IMR-90 (cell line): ENCODE measurements around the gene CFAP61. TPM values are rescaled to one million over a fixed set of nuclear protein-coding genes. Genes with fewer than 3 reads are reported as not detected.

Source experiments
- ATAC-seq: fragments of 200-7000 bp; cut with Tn5 transposase; 2 replicates; pipeline ENCODE4 v1.9.1; 2020; ENCODE audit warnings: low read depth, mild to moderate bottlenecking, moderate library complexity
- BruUV-seq: library from RNA; stranded (reverse); fragments of 400-500 nt; replicated peaks from 2 replicates; lab custom pipeline; 2021; lab: Mats Ljungman, UMichigan
- CTCF ChIA-PET: fragments of 300-600 bp; formaldehyde crosslinking; extraction: SDS; loops from one replicate; lab custom pipeline; 2021; ENCODE audit warnings: antibody characterized with exemption; lab: Yijun Ruan, JAX
- POLR2A ChIA-PET: fragments of 300-600 bp; sonication (Branson Sonifier 250); formaldehyde crosslinking; loops from one replicate; lab custom pipeline; 2022; ENCODE audit warnings: antibody characterized with exemption; ENCODE audit not compliant: unreplicated experiment; lab: Charles Lee
- DNase-seq: peaks from one replicate; pipeline ENCODE4 v3.0.0; 2013
- H2AFZ ChIP-seq: replicated peaks from 2 replicates; pipeline ENCODE3; 2013; ENCODE audit warnings: low read length, mild to moderate bottlenecking; ENCODE audit not compliant: poor library complexity
- H2AK5ac ChIP-seq: 2 replicates; pipeline ENCODE4 v1.6.1; 2013; ENCODE audit warnings: low read depth, low read length, inconsistent platforms
- H2AK9ac ChIP-seq: replicated peaks from 2 replicates; pipeline ENCODE3; 2013; ENCODE audit warnings: mild to moderate bottlenecking, low read depth, low read length, moderate library complexity; ENCODE audit not compliant: poor library complexity
- H2BK120ac ChIP-seq: 2 replicates; pipeline ENCODE4 v1.6.1; 2013; ENCODE audit warnings: low read depth, low read length, inconsistent platforms
- H2BK15ac ChIP-seq: 3 replicates; pipeline ENCODE4 v1.6.1; 2013; ENCODE audit warnings: low read depth, low read length, inconsistent platforms
- H2BK20ac ChIP-seq: 2 replicates; pipeline ENCODE4 v1.6.1; 2013; ENCODE audit warnings: low read depth, mild to moderate bottlenecking, inconsistent platforms, low read length, moderate library complexity
- H2BK5ac ChIP-seq: 2 replicates; pipeline ENCODE4 v1.6.1; 2013; ENCODE audit warnings: mild to moderate bottlenecking, low read depth, low read length, inconsistent platforms; ENCODE audit not compliant: poor library complexity, severe bottlenecking
- H3K14ac ChIP-seq: replicated peaks from 2 replicates; pipeline ENCODE4 v1.6.1; 2013; ENCODE audit warnings: low read depth, low read length, inconsistent platforms
- H3K18ac ChIP-seq: 2 replicates; pipeline ENCODE4 v1.6.1; 2013; ENCODE audit warnings: low read depth, low read length, control low read depth
- H3K23ac ChIP-seq: 2 replicates; pipeline ENCODE4 v1.6.1; 2013; ENCODE audit warnings: low read depth, low read length, inconsistent platforms
- H3K27ac ChIP-seq: 2 replicates; pipeline ENCODE4 v1.5.1; 2013; ENCODE audit warnings: mild to moderate bottlenecking, control low read depth, low read length; ENCODE audit not compliant: insufficient read depth
- H3K27me3 ChIP-seq: 2 replicates; pipeline ENCODE4 v1.6.1; 2013; ENCODE audit warnings: low read length; ENCODE audit not compliant: control insufficient read depth, insufficient read depth
- H3K36me3 ChIP-seq: 2 replicates; pipeline ENCODE4 v1.6.1; 2013; ENCODE audit warnings: low read length, mixed read lengths; ENCODE audit not compliant: control insufficient read depth, insufficient read depth
- H3K4ac ChIP-seq: 2 replicates; pipeline ENCODE4 v1.6.1; 2013; ENCODE audit warnings: low read depth, low read length, inconsistent platforms
- H3K4me1 ChIP-seq: 2 replicates; pipeline ENCODE4 v1.6.1; 2013; ENCODE audit warnings: low read length, mixed read lengths; ENCODE audit not compliant: control insufficient read depth, insufficient read depth
- H3K4me2 ChIP-seq: 2 replicates; pipeline ENCODE4 v1.6.1; 2013; ENCODE audit warnings: low read depth, mild to moderate bottlenecking, control low read depth, low read length, moderate library complexity
- H3K4me3 ChIP-seq: 2 replicates; pipeline ENCODE4 v1.5.1; 2013; ENCODE audit warnings: low read depth, mild to moderate bottlenecking, control low read depth, low read length, moderate library complexity; ENCODE audit not compliant: insufficient read depth
- H3K56ac ChIP-seq: 2 replicates; pipeline ENCODE4 v1.6.1; 2013; ENCODE audit warnings: low read length, inconsistent platforms; ENCODE audit not compliant: insufficient read depth; ENCODE audit errors: extremely low read depth
- H3K79me1 ChIP-seq, 2 experiments: 2 replicates each; pipeline ENCODE4 v1.6.1; 2013; ENCODE audit warnings: low read length in 2 of 2, inconsistent platforms in 1 of 2, low read depth in 1 of 2
- H3K9ac ChIP-seq: 2 replicates; pipeline ENCODE4 v1.6.1; 2013; ENCODE audit warnings: low read depth, low read length, control low read depth
- H3K9me1 ChIP-seq: 2 replicates; pipeline ENCODE4 v1.6.1; 2013; ENCODE audit warnings: low read length, inconsistent platforms; ENCODE audit not compliant: insufficient read depth
- H3K9me3 ChIP-seq: 2 replicates; pipeline ENCODE4 v1.6.1; 2013; ENCODE audit warnings: low read length; ENCODE audit not compliant: control insufficient read depth, insufficient read depth
- H4K20me1 ChIP-seq: 2 replicates; pipeline ENCODE4 v1.6.1; 2013; ENCODE audit warnings: low read length, inconsistent platforms; ENCODE audit not compliant: insufficient read depth
- H4K5ac ChIP-seq: 2 replicates; pipeline ENCODE4 v1.6.1; 2013; ENCODE audit warnings: mild to moderate bottlenecking, low read depth, low read length, control low read depth
- H4K8ac ChIP-seq, 2 experiments: 2 replicates each; pipeline ENCODE4 v1.6.1; 2013; ENCODE audit warnings: low read depth in 2 of 2, low read length in 2 of 2, control low read depth in 1 of 2, inconsistent platforms in 1 of 2
- H4K91ac ChIP-seq: 2 replicates; pipeline ENCODE4 v1.6.1; 2013; ENCODE audit warnings: low read depth, low read length, inconsistent platforms; ENCODE audit not compliant: insufficient read depth
- BHLHE40 ChIP-seq: fragments of 150-350 bp; IDR thresholded peaks from 2 replicates; pipeline ENCODE4 v1.6.1; 2016; ENCODE audit warnings: mild to moderate bottlenecking, low read depth, low read length
- CHD1 ChIP-seq: IDR thresholded peaks from 2 replicates; pipeline ENCODE4 v1.6.1; 2012; ENCODE audit warnings: low read depth, low read length, improper control_type of control experiment
- CTCF ChIP-seq: conservative IDR thresholded peaks from 2 replicates; pipeline ENCODE4 v1.5.1; 2012; ENCODE audit warnings: mild to moderate bottlenecking, low read depth, low read length, improper control_type of control experiment
- ELK1 ChIP-seq: fragments of 150-350 bp; IDR thresholded peaks from 2 replicates; pipeline ENCODE4 v1.6.1; 2016; ENCODE audit warnings: low read depth, mild to moderate bottlenecking, low read length, moderate library complexity, borderline replicate concordance
- MAZ ChIP-seq: IDR thresholded peaks from 2 replicates; pipeline ENCODE4 v1.6.1; 2012; ENCODE audit warnings: low read depth, mild to moderate bottlenecking, low read length, improper control_type of control experiment, moderate library complexity, borderline replicate concordance
- NFE2L2 ChIP-seq: fragments of 150-350 bp; IDR thresholded peaks from 2 replicates; pipeline ENCODE4 v1.6.1; 2016; ENCODE audit warnings: low read depth, mild to moderate bottlenecking, low read length
- POLR2A ChIP-seq: IDR thresholded peaks from 2 replicates; pipeline ENCODE4 v1.6.1; 2012; ENCODE audit warnings: mild to moderate bottlenecking, low read depth, low read length
- RAD21 ChIP-seq: IDR thresholded peaks from 2 replicates; pipeline ENCODE4 v1.6.1; 2012; ENCODE audit warnings: low read length, improper control_type of control experiment
- RCOR1 ChIP-seq: IDR thresholded peaks from 2 replicates; pipeline ENCODE4 v1.6.1; 2012; ENCODE audit warnings: mild to moderate bottlenecking, low read length, improper control_type of control experiment; ENCODE audit not compliant: insufficient replicate concordance
- SMC3 ChIP-seq: fragments of 150-350 bp; IDR thresholded peaks from 2 replicates; pipeline ENCODE4 v1.6.1; 2016; ENCODE audit warnings: low read depth, mild to moderate bottlenecking, antibody characterized with exemption, low read length, moderate library complexity
- WGBS, 2 experiments: methylation state at CpG; one replicate each; pipeline versions ENCODE4 v1.1.5 to v1.1.7; 2013; ENCODE audit warnings: missing lambda C conversion rate in 2 of 2; ENCODE audit not compliant: insufficient read length in 1 of 2; ENCODE audit errors: extremely low coverage in 2 of 2; 5-methylcytosine and 5-hydroxymethylcytosine counted together
- dilution Hi-C: fragments of 300-500 bp; cut with HindIII; formaldehyde crosslinking; loops from one replicate; pipeline ENCODE4 v1.14.3; 2018; ENCODE audit warnings: low sequenced_read_pairs; ENCODE audit not compliant: unreplicated experiment
- in situ Hi-C: fragments of 300-500 bp; cut with MboI; formaldehyde crosslinking; loops from 3 replicates; pipeline ENCODE4 v1.14.3; 2019; ENCODE audit warnings: low sequenced_read_pairs, inconsistent platforms, mixed read lengths
- intact Hi-C: fragments of 100-400 bp; cut with micrococcal nuclease; formaldehyde crosslinking; loops from 2 replicates; pipeline ENCODE4 v1.10.0; 2022
- polyA plus RNA-seq, 3 experiments: library from polyadenylated mRNA; depleted of rRNA; stranded (reverse); fragments of >200 nt; gene quantifications; 2 replicates each; pipeline ENCODE4 v1.2.3, GENCODE V29; 2012; ENCODE audit warnings: low replicate concordance in 1 of 3
- total RNA-seq: library from RNA; depleted of rRNA; stranded (reverse); fragments of >200 nt; gene quantifications from 2 replicates; pipeline ENCODE4 v1.2.3, GENCODE V29; 2012

The CFAP61 gene
- total and polyA plus RNA-seq, 2 of the 4 experiments (the other 2 are of a cell fraction): 0.07 TPM; not detected in 1

GRCh38 chr20:20207872-20208271, 155.5 kb downstream of the CFAP61 start:
- BruUV-seq: no TSS peak
- Histone ChIP-seq H2BK20ac (no peak overlapping the region), H4K8ac (no peak overlapping the region), H3K27ac (no peak overlapping the region), H3K9me1 (no peaks in the 10 kb centered on the region), H3K56ac (no peak overlapping the region), H3K18ac (no peak overlapping the region), H3K9ac (no peak overlapping the region), H2BK15ac (no peak overlapping the region), H3K9me3 (no peaks in the 10 kb centered on the region), H3K4me2 (no peak overlapping the region), H3K23ac (no peak overlapping the region), H3K27me3 (no peaks in the 10 kb centered on the region; the same call in none of the 2 replicates), H3K79me1 (no peaks in the 10 kb centered on the region), H4K5ac (no peak overlapping the region), H2BK120ac (no peak overlapping the region), H2AFZ (no peak overlapping the region), H2AK9ac (no peak overlapping the region), H3K14ac (no peak overlapping the region), H3K4me3 (no peak overlapping the region), H3K4me1 (no peaks in the 10 kb centered on the region), H4K20me1 (no peaks in the 10 kb centered on the region; the same call in 1 of the 2 replicates), H2AK5ac (no peak overlapping the region), H3K4ac (no peak overlapping the region), H2BK5ac (no peak overlapping the region), H4K91ac (no peak overlapping the region), H3K36me3 (no peaks in the 10 kb centered on the region)
- intact Hi-C loops (no loop called here), dilution Hi-C loops (no loop called here), in situ Hi-C loops (no loop called here)
- TF ChIP-seq RCOR1 (no peak), NFE2L2 (no peak), RAD21 (no peak), MAZ (no peak), CTCF (no peak), BHLHE40 (no peak), CHD1 (no peak), SMC3 (no peak), POLR2A (no peak), ELK1 (no peak)
- ChIA-PET CTCF (no interaction called here), POLR2A (no interaction called here)
- no CpG with 5 or more reads among the region's 7 CpGs for WGBS, 2 experiments
- no peak for ATAC-seq
- no peak for DNase-seq
